ENCODE measurements around the gene WDR33.

WDR33 gene

DNA sequence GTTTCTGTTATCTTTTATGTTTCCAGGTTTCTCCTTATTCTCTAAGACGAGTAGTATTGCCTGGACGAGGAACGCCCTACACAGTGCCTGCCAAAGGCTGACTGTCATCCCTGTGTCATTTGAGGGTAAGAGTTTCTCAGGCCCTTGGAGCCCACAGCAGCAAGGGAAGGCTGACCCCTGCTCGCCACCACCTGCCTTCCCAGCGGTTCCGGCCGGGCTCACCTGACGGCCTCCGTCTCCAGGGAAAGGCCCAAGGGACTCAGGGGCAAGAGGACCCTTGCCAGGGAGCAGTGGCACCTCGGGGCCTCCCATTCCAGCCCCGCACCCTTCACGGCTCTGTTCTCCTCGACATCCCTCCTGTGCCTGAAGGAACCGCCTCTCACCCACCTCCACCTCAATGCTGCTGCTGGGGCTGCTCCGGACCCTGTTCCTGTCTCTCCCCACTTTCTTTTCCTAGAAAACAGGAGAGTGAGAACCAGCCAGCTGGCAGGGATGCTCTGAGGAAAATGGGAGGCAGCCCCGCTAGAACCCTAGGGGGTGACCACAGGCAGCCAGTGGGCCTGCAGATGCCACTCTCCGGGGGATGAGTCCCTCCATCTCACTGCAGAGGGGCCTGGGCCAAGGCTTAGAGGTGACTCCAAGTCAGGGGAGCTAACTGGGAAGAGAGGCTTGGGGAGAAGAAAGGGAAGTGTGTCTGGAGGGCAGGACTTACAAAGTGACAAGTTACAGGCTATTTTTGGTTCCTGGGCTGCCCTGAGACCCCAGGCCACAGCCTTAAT is 137.5 kb downstream of the WDR33 start:
- Mint-ChIP-seq H3K27ac (no peak overlapping the region), H3K4me1 (peaks cover 12% of the 10 kb centered on the region), H3K27me3 (peaks cover 55% of the 10 kb centered on the region), H3K4me3 (no peak overlapping the region), H3K36me3 (no peaks in the 10 kb centered on the region), H3K9me3 (no peaks in the 10 kb centered on the region)
- ATAC-seq, result no peak

DNA sequence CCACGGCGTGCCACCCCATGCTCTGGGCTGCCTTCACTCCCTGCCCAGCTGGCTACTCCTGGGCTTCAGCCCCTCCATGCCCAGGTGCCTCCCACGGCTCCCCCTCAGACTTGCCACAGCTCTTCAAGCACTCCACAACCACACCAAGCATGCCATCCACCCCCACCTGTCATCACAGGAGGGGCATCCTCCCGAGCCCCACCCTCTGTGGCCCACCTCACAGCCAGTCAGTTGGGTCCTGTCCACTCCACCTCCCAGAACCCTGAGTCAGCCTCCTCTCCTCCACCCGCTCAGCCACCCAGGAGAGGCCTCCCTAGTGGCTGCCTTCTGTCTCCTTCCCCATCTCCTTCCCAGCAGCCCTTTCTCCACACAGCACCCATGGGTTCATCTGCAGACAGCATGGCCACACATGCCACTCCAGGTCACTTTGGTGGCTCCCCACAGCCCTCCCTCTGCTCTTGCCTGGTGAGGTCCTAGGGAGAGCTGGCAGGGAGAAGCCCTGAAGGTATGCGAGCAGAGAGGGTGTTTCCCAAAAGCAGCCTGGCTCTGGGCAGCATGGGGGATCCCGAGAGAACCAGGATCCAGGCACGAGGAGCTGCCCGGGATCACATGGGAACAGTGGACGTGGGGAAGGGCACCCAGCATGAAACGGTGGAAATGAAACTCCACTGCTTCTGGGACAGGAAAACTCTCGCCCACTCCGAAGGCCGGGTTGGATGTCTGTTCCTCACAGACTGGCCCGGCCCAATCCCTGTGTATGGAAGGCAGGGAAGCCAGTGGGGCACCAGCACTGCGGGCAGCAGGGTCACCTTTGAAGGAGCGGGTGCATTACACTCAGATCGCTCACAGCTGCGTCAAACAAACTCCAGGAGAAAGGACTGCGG is 138.4 kb downstream of the WDR33 start:
- H3K27me3 Mint-ChIP-seq, result peaks cover 46% of the 10 kb centered on the region
- H3K4me3 Mint-ChIP-seq, result no peak overlapping the region
- no peaks in the 10 kb centered on the region for H3K36me3 Mint-ChIP-seq
- no peak for ATAC-seq
- peaks cover 6% of the 10 kb centered on the region for H3K4me1 Mint-ChIP-seq
- H3K27ac Mint-ChIP-seq, result no peak overlapping the region
- H3K9me3 Mint-ChIP-seq, result no peaks in the 10 kb centered on the region

DNA sequence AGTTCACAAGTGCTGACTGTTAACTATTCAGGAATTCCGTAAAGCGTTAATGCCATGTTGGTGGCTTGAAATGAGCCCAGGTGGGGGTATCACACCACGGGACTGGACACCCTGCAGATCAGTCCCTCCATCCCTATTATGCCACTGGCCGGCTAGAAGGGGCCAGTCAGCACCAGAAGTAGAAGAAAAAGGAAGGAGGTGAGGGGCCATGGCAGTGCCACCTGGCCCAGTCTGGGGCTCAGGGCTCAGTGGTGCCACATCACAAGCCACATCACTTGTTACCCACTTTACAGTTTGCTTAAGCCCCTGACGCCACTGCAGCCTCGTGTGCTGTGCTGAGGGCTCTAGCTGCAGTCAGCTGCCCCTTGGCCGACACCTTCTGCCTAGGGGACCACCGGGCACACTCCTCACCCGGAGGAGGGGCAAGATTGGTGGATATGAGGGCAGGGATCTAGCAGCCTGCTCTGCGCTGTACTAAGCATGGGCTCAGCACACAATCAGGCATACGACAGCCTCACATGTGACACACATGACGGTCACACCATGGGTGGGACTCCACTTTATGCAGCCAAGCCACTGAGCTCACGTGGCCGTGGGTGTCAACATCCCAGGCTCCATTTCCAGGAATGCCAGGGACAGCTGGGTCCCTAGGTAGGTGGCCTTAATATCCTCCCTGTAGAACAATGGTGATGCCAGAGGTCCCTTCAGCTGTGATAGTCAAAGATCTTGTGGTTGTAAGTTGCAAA is 139.2 kb downstream of the WDR33 start:
- peaks cover 40% of the 10 kb centered on the region for H3K27me3 Mint-ChIP-seq
- no peak overlapping the region for H3K4me3 Mint-ChIP-seq

DNA sequence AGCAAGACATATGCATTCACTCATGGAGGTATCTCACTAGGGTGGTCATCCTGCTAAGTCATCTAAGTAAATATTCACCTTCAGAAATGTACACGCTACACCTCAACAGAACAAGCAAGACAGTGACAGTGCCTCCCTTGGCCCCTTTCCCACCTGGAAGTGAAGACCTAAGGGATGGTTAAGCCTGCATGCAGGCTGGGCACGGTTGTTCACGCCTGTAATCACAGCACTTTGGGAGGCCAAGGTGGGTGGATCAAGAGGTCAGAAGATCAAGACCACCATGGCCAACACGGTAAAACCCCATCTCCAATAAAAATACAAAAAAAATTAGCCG is 140.0 kb downstream of the WDR33 start:
- Mint-ChIP-seq H3K4me1 (peaks cover 6% of the 10 kb centered on the region), H3K9me3 (no peaks in the 10 kb centered on the region), H3K4me3 (no peak overlapping the region), H3K36me3 (no peaks in the 10 kb centered on the region), H3K27ac (no peak overlapping the region), H3K27me3 (peaks cover 47% of the 10 kb centered on the region)
- ATAC-seq, result no peak

More for the DNA sequence above, 139.2 kb downstream of the WDR33 start:
- Mint-ChIP-seq H3K36me3 (no peaks in the 10 kb centered on the region), H3K27ac (no peak overlapping the region), H3K4me1 (peaks cover 6% of the 10 kb centered on the region), H3K9me3 (no peaks in the 10 kb centered on the region)
- no peak for ATAC-seq

DNA sequence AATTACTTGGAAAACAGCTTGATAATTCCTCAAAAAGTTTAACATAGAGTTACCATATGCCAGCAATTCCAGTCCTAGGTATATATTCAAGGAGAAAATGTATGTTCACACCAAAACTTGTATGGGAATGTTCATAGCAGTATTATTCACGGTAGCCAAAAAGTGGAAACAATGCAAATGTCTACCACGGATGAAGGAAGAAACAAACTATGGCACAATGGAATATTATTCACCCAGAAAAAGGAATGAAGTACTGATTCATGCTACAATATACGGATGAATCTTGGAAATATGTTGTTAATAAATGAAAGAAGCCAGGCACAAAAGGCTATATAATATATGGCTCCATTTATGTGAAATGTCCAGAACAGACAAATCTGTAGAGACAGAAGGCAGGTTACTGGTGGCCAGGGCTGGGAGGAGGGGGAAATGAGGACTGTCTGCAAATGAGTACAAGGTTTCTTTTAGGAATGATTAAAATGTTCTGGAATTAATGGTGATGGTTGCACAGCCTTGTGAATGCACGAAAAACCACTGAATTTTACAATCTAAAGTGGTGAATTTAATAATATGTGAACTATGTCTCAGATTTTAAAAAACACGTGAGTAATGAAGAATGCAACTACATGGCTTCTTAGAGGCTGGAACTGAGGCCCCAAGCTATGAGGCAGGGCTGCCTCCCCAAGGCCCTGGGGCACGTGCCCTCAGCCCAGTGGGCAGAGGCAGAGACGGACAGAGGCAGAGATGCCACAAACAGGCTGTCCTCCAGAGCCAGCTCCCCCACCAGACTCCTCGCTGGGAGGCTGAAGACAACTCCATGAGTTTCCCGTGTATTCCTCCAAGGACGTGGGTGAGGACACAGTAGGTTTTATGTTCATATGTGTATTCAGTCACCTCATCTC is 140.7 kb downstream of the WDR33 start:
- ATAC-seq, result no peak
- Mint-ChIP-seq H3K4me1 (peaks cover 6% of the 10 kb centered on the region), H3K4me3 (no peak overlapping the region), H3K27me3 (peaks cover 54% of the 10 kb centered on the region), H3K27ac (no peak overlapping the region), H3K9me3 (no peaks in the 10 kb centered on the region), H3K36me3 (no peaks in the 10 kb centered on the region)

DNA sequence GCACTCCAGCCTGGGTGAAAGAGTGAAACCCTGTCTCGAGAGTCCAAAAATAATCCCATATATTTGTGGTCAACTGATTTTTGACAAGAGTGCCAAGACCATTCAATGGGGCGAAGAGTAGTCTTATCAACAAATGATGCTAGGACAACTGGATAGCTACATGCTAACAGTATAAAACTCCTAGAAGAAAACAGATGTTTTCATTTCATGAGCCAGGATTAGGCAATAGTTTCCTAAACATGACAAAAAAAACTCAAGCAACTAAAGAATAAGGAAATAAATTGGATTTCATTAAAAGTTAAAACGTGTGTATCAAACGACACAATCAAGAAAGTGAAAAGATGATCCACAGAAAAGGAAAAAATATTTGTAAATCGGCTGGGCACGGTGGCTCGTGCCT is 141.9 kb downstream of the WDR33 start:
- H3K9me3 Mint-ChIP-seq, result no peaks in the 10 kb centered on the region
- no peak overlapping the region for H3K4me3 Mint-ChIP-seq
- H3K36me3 Mint-ChIP-seq, result no peaks in the 10 kb centered on the region
- peaks cover under 1% of the 10 kb centered on the region for H3K4me1 Mint-ChIP-seq
- no peak for ATAC-seq
- no peak overlapping the region for H3K27ac Mint-ChIP-seq
- H3K27me3 Mint-ChIP-seq, result peaks cover 57% of the 10 kb centered on the region

DNA sequence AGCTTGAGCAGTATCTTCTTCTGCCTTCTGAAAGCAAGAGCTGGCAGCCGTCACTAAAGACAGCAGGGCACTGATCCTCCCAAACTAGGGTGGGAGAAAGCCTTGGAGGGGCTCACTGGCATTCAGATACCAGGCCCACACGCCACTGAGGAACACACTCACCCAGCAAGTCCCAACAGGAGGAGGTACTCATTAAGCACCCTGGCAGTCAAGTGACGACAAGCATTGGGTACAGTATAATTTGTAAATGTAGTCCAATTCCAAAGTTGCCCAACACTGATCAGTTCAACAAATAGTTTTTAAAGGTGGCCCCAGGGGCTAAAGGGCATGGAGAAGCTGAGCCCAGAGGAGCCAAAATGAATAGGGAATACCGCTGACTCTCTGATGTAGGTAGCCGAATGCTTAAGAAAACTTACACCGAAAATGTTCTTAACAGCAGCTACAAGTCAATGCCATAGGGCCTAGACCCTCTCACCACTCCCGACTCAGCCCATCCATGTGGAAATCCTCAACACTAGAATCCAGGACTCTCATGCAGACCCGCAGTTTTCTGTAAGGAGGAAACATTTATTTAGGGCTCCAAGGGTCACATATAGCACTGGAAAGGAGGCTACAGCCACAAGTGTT is 145.6 kb downstream of the WDR33 start:
- H3K36me3 Mint-ChIP-seq, result no peaks in the 10 kb centered on the region
- no peak overlapping the region for H3K4me3 Mint-ChIP-seq
- peaks cover 54% of the 10 kb centered on the region for H3K27me3 Mint-ChIP-seq
- H3K27ac Mint-ChIP-seq, result no peak overlapping the region
- H3K9me3 Mint-ChIP-seq, result no peaks in the 10 kb centered on the region
- peaks cover 5% of the 10 kb centered on the region for H3K4me1 Mint-ChIP-seq
- no peak for ATAC-seq

DNA sequence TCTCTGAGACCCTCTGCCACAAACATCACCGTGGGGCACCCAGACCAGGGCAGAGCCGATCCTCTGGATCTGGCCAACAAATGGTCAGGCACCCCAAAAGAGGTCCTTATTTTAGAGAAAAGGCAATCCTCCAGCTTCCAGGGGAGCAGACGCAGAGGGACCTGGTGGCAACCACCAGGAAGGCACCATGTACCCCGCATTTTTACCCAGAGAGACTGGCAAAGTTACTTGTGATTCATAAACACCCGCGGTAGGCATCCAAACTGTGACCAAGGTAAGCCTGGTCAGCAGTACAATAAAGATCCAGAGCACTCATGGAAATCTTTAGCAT is 146.1 kb downstream of the WDR33 start:
- Mint-ChIP-seq H3K27me3 (peaks cover 54% of the 10 kb centered on the region), H3K27ac (no peak overlapping the region), H3K4me3 (no peak overlapping the region), H3K4me1 (peaks cover 8% of the 10 kb centered on the region), H3K9me3 (no peaks in the 10 kb centered on the region), H3K36me3 (no peaks in the 10 kb centered on the region)
- ATAC-seq, result no peak

DNA sequence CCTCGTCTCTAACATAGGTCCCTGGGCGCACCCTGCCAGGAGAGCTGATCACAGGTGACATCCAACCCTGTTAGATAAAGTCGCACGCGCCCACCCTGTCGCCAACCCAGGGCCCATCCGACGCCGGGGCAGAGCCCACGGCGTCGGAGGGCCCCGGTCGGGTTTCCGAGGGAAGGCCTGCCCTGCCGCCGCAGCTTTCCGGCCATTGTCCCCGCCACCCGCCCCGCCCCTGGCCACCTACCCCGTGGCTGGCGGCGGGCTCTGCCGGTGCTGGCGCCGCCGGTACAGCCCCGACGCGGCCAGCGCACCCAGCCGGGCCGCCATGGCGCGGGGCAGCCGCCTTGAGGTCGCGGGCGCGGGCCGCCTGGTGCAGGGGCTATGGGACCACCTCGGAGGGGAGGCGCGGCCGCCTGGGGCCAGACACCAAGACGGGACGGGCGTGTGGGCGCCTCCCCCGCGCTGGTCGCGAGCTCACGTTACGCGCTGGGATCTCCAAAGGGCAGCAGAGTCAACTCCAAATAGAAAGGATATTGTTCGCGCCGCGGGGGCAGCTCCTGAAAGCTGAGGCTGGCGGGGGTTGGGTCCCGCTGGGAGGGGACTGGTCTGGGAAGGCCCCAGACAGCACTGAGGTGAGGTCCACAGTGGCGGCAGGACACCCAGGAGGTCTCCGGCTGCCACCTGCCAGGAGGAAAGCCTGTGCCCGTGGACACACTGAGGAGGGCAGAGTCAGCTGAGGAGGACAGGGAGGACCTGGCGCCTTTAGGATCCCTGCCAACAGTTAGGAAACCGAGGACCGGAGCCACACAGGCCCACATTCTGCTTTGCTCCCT is 146.7 kb downstream of the WDR33 start:
- H3K4me3 Mint-ChIP-seq, result no peak overlapping the region
- peak; percentile 46 for ATAC-seq
- peaks cover 54% of the 10 kb centered on the region for H3K27me3 Mint-ChIP-seq

DNA sequence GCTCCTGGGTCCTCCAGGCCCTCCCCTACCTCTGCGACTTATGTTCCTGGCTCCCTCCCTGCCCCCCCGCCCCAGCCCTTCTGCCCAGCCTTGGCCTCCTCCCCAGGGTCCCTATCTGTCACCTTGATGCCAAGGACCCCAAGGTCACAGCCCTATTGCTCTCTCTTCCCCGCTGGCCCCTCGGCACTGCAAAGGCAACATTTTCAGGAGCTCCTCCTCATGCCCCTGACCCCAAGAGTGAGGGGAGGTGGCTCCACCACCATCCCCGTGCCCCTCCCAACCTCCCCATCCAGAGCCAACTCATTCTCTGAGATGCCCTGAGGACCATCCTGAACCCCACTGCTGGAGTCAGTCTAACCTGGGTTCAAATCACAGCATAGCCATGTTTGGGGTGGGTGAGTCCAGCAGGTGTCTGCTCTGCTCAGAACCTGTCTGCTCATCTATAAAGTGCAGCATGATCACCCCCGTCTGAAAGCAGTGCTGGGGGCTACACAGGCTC is 147.4 kb downstream of the WDR33 start:
- H3K36me3 Mint-ChIP-seq, result no peaks in the 10 kb centered on the region
- H3K27ac Mint-ChIP-seq, result no peak overlapping the region
- peaks cover 54% of the 10 kb centered on the region for H3K27me3 Mint-ChIP-seq
- no peak for ATAC-seq
- H3K9me3 Mint-ChIP-seq, result no peaks in the 10 kb centered on the region
- H3K4me3 Mint-ChIP-seq, result no peak overlapping the region
- peaks cover 12% of the 10 kb centered on the region for H3K4me1 Mint-ChIP-seq

More for the DNA sequence above, 146.7 kb downstream of the WDR33 start:
- no peak overlapping the region for H3K27ac Mint-ChIP-seq
- H3K4me1 Mint-ChIP-seq, result peaks cover 12% of the 10 kb centered on the region
- H3K9me3 Mint-ChIP-seq, result no peaks in the 10 kb centered on the region
- H3K36me3 Mint-ChIP-seq, result no peaks in the 10 kb centered on the region

DNA sequence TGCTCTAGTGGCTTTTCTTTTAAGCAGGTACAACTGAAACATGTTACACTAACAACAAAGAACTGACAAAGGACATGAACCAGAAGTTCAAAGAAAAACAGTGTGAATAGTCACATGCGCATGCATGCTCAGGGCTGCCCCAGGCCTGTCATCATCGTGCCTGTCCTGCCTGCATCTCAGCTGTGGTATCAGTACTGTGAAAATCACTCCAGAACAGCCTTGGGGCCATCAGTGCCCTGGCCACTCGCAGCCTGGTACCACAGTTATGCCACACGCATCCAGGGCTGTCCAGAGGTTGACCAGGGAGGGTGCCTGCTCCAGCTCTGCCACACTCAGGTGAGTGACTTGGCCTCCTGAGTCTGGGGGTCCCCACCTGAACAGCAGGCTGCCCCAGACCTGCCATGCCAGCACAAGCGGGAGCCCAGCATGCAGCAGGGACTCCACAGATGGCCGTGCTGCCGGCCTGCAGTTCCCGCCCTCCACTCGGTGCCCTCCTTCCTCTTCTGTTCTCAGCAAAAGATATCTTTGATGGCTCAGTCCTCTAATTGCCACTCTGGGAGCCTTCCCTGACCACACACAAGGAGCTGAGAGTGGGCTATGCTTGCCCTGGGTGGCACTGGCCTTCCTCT is 147.9 kb downstream of the WDR33 start:
- Mint-ChIP-seq H3K27me3 (peaks cover 54% of the 10 kb centered on the region), H3K4me3 (no peak overlapping the region), H3K36me3 (no peaks in the 10 kb centered on the region), H3K27ac (no peak overlapping the region), H3K9me3 (no peaks in the 10 kb centered on the region), H3K4me1 (peaks cover 12% of the 10 kb centered on the region)
- no peak for ATAC-seq

DNA sequence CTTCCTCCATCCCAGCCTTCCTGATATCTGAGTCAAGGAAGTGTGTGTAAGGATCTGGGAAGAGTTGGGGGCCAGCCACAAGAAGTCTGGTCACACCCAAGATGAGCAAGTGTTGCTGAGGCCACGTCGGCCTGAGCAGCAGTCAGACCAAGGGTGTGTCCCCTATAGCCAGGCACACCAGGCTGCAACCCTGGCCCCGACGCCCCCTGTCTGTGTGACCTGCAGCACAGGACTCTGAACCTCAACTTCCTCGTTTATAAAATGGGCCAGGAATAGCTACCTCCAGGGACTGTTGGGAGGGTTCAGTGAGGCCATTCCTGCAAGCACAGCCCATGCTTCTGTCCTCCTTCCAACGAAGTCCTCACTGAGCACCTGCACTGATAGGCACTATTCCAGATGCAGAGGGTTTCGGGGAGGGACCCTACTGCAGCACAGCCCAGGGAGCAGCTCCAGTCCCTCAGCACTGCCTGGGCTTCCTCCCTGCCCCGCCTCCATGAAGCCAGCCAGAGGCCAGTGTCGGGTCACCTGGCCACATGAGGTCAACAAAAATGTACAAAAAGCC is 148.9 kb downstream of the WDR33 start:
- H3K27ac Mint-ChIP-seq, result no peak overlapping the region
- peaks cover 58% of the 10 kb centered on the region for H3K27me3 Mint-ChIP-seq

DNA sequence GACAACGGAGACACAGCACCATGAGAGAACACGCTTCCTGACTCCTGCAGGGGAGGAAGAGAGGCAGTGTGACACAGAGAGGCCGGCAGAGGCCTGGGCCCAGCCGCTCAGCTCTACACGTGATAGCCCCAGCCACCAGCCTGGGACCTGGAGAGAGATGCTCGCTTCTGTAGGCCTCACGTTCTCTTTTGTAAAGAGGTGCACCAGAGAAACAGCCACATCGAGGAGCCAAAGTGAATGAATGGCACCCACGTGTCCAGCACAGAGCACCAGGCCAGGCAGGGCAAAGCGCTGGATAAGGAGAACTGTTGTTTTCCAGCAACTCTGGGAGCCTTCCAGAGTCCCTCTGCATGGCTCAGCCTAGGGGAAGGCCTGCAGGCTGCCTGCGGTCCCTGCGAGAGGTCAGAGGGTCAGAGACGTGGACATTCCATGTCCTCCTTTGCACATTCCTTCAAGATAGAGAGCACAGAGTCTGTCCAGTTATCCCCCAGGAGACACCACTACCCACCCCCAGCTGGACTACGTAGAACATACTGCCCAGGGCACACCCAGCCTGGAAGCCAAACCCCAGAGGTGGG is 149.8 kb downstream of the WDR33 start:
- H3K9me3 Mint-ChIP-seq, result no peaks in the 10 kb centered on the region
- H3K4me1 Mint-ChIP-seq, result peaks cover 18% of the 10 kb centered on the region
- H3K27me3 Mint-ChIP-seq, result peaks cover 56% of the 10 kb centered on the region
- H3K36me3 Mint-ChIP-seq, result no peaks in the 10 kb centered on the region
- ATAC-seq, result no peak
- H3K4me3 Mint-ChIP-seq, result no peak overlapping the region
- H3K27ac Mint-ChIP-seq, result no peak overlapping the region

More for the DNA sequence above, 148.9 kb downstream of the WDR33 start:
- Mint-ChIP-seq H3K9me3 (no peaks in the 10 kb centered on the region), H3K4me1 (peaks cover 13% of the 10 kb centered on the region), H3K4me3 (no peak overlapping the region), H3K36me3 (no peaks in the 10 kb centered on the region)
- ATAC-seq, result no peak
